ENCODE data around the gene TSPYL2. TPM values are rescaled to one million over a fixed set of nuclear protein-coding genes. Genes with fewer than 3 reads are reported as not detected.

Gene TSPYL2
- total and polyA plus RNA-seq, 2 of the 4 experiments (the other 2 are of a cell fraction): 19.2 to 49.7 TPM

- Histone ChIP-seq H3K14ac (replicated peaks; ENCODE audit: low read depth, low read length) (no peak overlapping the region), H3K79me1 (ENCODE audit: low read depth in 1 of 2, low read length in 2 of 2) (peaks cover 0 to 14% of the 10 kb centered on the region in 2 experiments; a peak in 2 of 4 replicates), H4K5ac (ENCODE audit: low read depth, low read length) (no peak overlapping the region), H4K8ac (ENCODE audit: low read depth in 2 of 2, low read length in 2 of 2) (no peak overlapping the region), H3K4me2 (ENCODE audit: low read depth, low read length) (no peak overlapping the region), H3K4me1 (ENCODE audit: control insufficient read depth, insufficient read depth, low read length) (peaks cover 4% of the 10 kb centered on the region), H3K18ac (ENCODE audit: low read depth, low read length) (no peak overlapping the region), H3K4ac (ENCODE audit: low read depth, low read length) (no peak overlapping the region), H3K9ac (ENCODE audit: low read depth, low read length) (no peak overlapping the region), H2AK5ac (ENCODE audit: low read depth, low read length) (no peak overlapping the region), H2AK9ac (replicated peaks; ENCODE audit: low read depth, low read length, poor library complexity) (no peak overlapping the region), H4K91ac (ENCODE audit: insufficient read depth, low read depth, low read length) (no peak overlapping the region), H3K23ac (ENCODE audit: low read depth, low read length) (no peak overlapping the region), H4K20me1 (ENCODE audit: insufficient read depth, low read length) (peaks cover 7% of the 10 kb centered on the region), H3K56ac (ENCODE audit: extremely low read depth, insufficient read depth, low read length) (no peak overlapping the region), H2BK5ac (ENCODE audit: low read depth, low read length, poor library complexity, severe bottlenecking) (no peak overlapping the region), H3K4me3 (ENCODE audit: insufficient read depth, low read depth, low read length) (no peak overlapping the region), H2BK20ac (ENCODE audit: low read depth, low read length) (no peak overlapping the region), H3K9me3 (ENCODE audit: control insufficient read depth, insufficient read depth, low read length) (no peaks in the 10 kb centered on the region), H3K9me1 (ENCODE audit: insufficient read depth, low read length) (peaks cover 3% of the 10 kb centered on the region; the same call in 1 of the 2 replicates), H3K36me3 (ENCODE audit: control insufficient read depth, insufficient read depth, low read length) (peaks cover 13% of the 10 kb centered on the region), H2BK120ac (ENCODE audit: low read depth, low read length) (no peak overlapping the region), H3K27ac (ENCODE audit: insufficient read depth, low read length) (no peak overlapping the region), H2BK15ac (ENCODE audit: low read depth, low read length) (no peak overlapping the region), H2AFZ (replicated peaks; ENCODE audit: low read length, poor library complexity) (no peak overlapping the region), H3K27me3 (ENCODE audit: control insufficient read depth, insufficient read depth, low read length) (no peaks in the 10 kb centered on the region; the same call in 1 of the 2 replicates)
- BruUV-seq (replicated peaks): no TSS peak
- ATAC-seq (ENCODE audit: low read depth): no peak
- dilution Hi-C loops (cut with HindIII; ENCODE audit: low sequenced_read_pairs, unreplicated experiment): no loop called here
- TF ChIP-seq CTCF (conservative IDR thresholded peaks at IDR 0.05; ENCODE audit: low read depth, low read length) (no peak), MAZ (IDR thresholded peaks at IDR 0.05; ENCODE audit: borderline replicate concordance, low read depth, low read length) (no peak), NFE2L2 (IDR thresholded peaks at IDR 0.05; ENCODE audit: low read depth, low read length) (no peak)
- ChIA-PET POLR2A (ENCODE audit: unreplicated experiment) (no interaction called here), CTCF (no interaction called here)
- in situ Hi-C loops (cut with MboI; ENCODE audit: low sequenced_read_pairs): no loop called here
- 89% methylated on average over 21 of the region's 21 CpGs; no CpG with 5 or more reads in 1 of the 2 experiments for WGBS, 2 experiments (ENCODE audit: extremely low coverage in 2 of 2, insufficient read length in 1 of 2)
- intact Hi-C loops (cut with micrococcal nuclease): no loop called here
- no peak for DNase-seq
Observed at GRCh38 chrX:53076671-53077070, 5.5 kb upstream of the TSPYL2 start.
